GM18526 (cell line): ENCODE results near the gene C10orf71.

Experiments
- POLR2A ChIP-seq: IDR thresholded peaks from 3 replicates; pipeline ENCODE4 v1.6.1; 2011; ENCODE audit not compliant: insufficient read length; ENCODE audit errors: extremely low read depth

The C10orf71 gene, protein sequence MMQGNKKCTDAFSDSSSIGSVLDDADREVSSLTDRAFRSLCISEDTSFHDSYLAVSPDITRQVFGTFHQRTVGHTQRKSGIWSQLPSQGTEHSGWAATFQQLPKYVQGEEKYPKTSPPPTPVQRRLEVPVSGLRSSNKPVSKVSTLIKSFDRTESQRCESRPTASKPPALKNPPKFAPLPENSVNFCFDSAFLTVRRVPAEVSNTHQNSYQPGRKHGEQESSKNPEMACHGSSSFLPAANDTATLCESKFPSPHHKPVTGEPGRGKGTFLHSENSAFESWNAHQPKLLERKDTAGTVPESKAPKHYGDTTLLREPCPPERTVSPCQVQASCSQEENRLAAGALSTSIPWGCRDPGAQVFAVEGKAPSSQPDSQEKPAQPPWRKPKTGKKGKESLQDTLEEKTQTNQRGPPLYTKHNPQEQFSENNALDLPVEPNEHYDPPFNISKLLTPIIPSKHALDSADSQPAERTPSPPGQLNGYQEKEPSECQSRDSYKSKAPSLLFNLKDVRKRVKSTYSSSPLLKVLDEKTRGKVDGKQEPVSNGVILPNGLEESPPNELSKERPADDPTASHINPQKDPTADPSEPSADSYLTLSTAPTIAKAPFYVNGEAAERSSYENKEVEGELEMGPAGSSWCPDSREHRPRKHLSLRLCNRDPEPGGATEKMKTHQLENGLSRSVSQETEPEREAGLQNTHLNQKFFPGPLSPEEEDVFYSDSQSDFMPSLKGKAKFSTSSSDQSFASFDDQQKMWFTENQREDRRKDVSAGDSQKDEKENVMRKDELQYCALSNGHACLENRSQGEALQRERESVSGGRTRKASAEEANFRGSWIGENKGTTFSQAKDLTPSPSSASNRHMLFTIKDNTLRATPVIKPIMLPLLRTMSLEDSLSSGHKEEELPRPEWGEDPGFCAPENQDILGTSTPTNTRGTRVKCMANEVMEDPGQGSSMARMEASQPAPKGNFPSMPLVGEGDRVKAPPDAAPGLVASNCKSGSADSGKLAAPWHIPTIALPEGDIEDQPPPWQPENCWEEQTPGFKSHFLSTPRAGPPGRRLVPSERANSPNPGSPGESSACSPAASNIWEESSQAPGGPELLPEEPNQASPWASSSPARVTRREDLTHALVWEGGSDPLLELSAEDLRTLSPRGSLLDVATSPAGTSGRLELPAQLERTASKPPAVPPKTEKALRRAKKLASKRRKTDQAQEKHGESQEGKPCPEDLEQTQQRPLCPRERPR (N-terminal part only)

DNA sequence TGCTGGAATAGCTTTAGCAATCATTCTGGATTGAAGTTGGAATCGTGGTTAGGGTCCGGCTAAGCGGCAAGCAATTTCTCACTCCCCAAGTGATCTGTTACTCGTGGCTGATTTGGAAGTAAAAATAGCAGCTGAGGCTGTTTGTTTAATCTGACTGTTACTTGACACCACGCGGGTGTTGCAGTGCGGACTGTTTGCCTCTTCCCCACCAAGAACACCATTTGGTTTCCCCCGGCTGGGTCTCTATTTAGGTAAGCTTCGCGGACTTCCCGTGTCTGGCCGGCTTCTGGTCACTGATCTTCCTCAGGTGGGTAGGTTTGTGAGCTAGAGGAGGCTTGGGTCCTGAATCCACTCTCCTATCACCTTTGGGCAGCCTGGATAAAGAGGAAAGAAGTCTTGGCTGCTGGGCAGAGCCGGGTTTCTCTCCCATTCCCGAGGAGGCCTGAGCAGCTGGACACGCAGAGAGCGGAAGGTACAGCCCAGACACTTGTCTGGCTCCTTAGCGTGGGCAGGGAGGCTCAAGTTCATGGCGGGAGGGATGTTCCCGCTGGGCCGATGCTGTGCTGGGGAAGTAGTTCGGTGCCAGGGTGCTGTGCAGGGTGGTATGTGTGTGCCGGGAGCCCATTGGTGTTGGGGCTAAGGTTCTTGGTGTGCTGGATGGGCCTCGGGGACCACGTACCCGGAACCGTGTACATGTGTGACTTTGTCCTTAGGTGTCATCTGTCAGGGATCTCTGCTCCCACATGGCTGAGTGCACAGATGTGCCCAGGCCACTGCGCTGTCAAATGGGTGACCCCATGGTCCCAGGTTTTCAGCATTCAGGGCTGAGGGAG, at the start of gene C10orf71:
Gene C10orf71, plus strand, starts transcription at position 188 of the 833 bp plus-strand sequence. CDS start 23,376 bp downstream, outside the sequence.
- TF ChIP-seq POLR2A, result no peak

DNA sequence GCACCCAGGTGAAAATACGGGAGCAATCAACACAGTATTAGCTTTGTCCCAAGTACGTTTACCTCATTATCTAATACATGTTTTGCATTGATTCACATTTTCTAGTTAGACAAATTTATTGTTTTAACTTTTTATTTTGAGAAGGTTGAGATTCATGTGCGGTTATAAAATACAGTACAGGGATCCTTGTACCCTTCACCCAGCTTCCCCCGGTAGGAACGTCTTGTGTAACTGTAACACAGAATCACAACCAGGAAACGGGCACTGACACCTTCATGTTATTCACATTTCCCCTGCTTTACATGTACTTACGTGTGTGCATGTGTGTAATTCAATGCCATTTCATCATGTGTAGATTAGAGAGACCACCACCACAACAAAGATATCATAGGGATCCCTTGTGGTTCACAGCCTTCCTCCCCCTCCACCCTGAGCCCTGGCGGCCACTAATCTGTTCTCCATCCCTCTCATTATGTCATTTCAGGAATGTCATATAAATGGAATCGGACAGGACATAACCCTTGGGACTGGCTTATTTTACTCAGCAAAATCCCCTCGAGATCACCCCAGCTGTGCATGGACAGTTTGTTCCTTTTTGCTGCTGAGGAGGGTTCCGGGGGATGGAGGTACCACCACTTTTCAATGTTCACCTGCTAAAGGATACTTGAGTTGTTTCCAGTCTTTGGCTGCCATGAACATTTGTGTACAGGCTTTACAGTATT, 46.5 kb upstream of the C10orf71 start:
- TF ChIP-seq POLR2A, result no peak

DNA sequence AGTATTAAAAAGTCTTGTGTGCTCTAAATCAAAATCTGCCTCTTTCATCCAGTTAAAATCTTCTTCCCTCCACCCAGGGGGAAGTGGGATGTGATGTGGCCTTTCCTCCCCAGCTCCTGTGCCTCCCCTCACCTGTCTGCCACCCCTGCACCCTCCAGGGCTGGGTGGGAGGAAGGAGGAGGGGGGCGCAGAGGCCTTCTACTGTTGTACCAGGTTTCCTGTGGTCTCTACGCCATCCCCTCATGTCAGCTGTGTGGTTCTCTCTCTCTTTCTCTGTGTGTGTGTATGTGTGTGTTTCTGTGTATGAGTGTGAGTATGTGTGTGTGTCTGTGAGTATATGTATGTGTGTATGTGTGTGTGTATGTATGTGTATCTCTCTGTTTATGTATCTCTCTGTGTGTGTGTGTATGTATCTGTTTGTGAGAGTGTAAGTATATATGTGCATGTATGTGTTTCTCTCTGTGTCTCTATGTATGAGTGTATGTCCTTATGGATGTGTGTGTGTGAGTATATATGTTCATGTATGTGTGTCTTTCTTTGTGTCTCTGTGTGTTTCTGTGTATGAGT, 45.5 kb upstream of the C10orf71 start:
- no peak for TF ChIP-seq POLR2A

DNA sequence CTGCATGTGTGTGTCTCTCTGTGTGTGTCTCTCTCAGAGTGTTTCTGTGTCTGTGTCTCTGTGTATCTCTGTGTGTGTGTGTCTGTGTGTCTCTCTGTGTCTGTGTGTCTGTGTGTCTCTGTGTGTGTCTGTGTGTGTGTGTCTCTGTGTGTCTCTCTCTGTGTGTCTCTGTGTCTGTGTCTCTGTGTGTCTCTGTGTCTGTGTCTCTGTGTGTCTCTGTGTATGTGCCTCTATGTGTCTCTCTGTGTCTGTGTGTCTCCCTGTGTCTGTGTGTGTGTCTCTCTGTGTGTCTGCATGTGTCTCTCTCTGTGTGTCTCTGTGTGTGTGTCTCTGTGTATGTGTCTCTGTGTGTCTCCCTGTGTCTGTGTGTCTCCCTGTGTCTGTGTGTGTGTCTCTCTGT, 44.8 kb upstream of the C10orf71 start:
- TF ChIP-seq POLR2A, result no peak

DNA sequence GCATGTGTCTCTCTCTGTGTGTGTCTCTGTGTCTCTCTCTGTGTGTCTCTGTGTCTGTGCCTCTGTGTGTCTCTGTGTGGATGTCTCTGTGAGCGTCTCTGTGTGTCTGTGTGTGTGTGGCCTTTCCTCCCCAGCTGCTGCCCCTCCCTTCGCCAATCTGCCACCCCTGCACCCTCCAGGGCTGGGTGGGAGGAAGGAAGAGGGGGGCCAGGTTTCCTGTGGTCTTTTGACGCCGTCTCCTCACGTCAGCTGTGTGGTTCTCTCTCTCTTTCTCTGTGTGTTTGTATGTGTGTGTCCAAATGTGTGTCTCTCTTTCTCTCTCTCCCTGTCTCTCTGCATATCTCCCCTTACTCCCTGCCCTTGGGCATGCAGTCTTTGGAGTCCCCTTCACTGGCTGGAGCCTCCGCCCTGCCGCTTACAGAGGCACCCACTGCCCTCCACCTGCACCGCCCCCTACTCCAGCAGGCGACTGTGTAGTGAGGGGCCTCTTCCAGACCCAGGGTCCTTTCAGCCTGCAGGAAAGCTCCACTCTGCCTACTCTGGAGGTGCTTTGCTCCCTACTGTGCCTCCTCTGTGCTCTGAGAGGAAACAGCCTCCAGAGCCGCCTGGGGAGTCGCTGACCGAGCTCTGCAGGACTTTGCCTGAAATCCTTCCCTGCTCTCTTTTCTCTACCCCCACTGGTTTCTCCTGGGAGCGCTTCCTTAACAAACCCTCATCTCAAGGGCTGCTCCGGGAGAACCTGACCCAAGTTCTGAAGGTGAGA, 44.2 kb upstream of the C10orf71 start:
- TF ChIP-seq POLR2A, result no peak

DNA sequence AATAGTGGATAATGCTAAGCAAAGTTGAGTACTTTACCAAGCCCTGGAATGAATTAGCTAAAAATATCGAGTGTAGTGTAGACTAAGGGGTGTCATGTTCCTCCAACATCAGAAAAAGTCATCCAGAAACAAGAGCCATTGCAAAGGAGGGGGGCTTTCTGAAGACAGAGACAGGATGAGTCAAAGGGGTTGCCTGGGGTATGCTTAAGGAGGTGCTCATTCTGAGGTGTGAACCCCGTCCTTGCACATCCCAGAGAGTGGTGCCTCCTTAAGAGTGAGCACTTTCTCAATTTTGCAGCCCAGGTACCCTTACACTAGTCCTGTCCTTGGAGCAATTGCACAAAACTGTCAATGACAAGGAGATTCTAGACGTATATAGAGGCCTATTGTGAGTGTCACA, 43.1 kb upstream of the C10orf71 start:
- no peak for TF ChIP-seq POLR2A

DNA sequence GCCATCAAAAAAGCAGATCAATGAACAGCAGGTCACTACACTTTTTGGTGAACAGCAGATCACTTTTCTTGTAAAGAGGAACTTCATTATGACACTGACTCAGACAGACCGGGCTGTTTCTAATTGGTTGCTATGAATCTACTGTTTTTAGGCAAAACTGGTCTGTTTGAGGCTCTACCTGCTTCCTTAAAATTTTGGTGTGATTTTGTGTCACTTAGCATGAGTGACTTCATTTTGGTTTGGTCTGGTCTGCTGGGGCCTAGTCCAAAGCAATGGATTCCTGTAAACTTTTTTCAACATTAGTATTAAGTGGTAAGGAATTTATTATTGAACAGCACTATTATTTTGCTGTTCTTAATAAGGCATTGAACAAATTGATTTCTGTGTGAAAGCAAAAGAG, 41.8 kb upstream of the C10orf71 start:
- no peak for TF ChIP-seq POLR2A

DNA sequence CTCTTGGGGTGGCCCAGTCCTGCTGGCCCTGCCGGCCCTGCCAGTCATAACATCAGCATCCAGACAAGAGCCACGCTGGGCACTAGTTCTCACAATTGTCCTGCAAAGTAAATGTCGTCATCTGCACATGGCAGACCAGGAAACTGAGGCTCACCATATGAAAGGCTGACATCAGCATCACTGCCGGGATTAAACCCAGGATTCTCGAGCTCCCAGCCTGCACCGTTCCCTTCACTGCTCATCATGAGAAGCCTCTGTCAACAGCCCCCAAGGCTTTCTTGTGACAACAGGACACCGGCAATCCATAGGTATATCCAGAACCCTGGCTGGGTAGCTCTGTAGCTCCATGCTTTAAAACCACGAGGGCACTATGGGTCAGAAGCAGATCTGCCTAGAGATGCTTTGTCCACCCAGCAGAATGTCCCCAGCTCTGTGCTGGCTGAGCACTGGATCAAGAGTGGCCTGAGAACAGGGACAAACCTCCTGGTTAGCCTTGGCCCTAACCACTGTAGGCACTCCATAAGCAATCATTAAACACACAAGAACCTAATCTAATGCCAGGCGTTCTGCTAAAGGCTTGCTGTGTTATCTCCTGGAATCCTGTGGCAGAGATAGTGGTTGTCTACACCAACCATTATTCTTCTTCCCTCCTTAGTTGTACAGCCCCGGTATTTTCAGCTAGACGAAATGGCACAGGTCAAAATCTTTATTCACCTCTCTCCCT, 41.2 kb upstream of the C10orf71 start:
- TF ChIP-seq POLR2A, result no peak

DNA sequence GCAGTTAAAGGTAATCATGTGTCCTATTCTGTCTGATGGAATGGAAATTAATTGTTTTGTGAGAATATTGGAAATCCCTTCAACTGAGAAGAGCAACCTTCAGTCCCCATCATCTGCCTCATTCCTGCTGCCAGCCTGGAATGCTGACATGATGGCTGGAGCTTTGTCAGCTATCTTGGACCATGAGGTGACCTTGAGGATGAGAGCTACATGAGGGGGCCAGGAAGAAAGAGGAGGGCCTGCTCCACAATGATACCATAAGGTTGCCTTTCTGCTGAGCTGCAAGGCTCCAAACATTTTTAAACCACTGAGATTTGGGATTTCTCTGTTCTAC, 40.7 kb upstream of the C10orf71 start:
- TF ChIP-seq POLR2A, result no peak

DNA sequence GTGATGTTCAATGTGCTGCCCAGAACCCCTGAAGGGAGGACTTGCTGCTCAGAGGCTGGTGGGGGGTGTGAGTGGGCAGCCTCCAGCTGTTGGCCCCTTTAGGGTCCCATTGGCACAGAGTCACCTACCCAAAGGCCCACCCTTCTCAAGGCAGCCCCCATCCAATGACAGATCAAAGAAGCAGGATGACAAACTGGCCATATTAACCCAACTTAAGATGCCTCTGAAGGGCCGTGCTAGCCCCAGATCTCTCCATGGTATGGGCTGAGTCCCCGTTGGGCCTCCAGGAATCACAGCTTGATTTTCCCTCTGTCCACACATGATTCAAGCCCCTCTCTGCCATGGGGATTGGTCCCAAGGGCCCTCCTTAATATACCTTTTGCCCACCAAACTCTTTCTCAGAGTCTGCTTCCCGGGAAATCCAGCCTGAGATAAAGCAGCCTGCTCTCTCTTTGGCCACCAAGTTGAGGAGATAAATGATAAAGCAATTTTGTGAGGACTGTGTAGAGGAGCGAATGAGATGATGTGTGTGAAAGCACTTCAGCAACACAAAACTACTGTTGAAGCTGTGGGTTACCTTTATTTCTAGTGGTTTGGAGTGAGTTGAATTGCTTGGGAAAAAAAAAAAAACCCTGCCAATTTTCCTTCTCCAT, 38.2 kb upstream of the C10orf71 start:
- TF ChIP-seq POLR2A, result no peak

DNA sequence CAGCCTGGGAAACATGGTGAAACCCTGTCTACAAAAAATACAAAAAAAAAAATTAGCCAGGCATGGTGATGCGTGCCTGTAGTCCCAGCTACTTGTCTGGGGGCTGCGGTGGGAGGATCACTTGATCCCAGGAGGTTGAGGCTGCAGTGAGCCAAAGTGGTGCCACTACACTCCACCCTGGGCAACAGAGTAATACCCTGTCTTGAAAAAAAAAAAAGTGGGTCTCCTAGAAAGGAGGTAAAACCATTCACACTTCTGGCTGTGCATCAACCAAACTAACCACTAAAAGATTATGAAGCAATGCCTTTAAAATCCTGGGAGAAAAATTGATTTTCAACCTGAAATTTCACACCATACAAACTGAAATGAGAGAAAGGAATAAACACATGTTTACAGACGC, 35.4 kb upstream of the C10orf71 start:
- TF ChIP-seq POLR2A, result no peak

DNA sequence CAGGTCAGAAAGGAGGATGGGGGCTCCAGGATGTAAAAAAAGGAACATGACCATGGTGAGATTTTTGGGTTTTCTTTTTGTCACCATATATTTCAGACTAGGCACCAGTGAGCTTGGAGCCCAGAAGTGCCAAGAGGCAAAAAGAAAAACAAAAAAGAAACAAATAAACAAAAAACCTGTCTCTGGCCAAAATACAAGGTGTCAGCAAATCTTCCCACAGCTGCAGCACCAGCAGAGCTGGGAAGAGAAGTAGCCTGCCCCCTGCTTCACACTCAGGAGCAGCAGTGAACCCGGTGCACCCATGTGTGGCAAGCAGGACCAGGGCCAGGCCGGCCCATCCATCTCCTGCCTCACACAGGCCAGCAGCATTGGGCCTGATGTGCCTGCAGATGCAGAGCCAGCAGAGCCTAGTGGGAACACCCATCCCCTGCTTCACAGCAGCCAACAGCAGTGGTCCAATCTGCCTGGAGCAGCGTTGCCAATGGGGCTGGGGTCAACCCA, 34.7 kb upstream of the C10orf71 start:
- TF ChIP-seq POLR2A, result no peak
